Lower leg skin (tissue), 3 donors: ENCODE results near the gene ASTL.

Source experiments
- POLR2A ChIP-seq, 2 donors: fragments of 450-650 bp; IDR thresholded peaks; one replicate each; pipeline ENCODE4 v1.6.1; 2016 to 2017; ENCODE audit warnings: antibody characterized with exemption in 2 of 2, mild to moderate bottlenecking in 1 of 2, moderate library complexity in 1 of 2
- TF ChIP-seq, protein P1 (sequence below), 3 donors: fragments of 450-650 bp; IDR thresholded peaks; one replicate each; pipeline ENCODE4 v1.5.1; 2016; ENCODE audit warnings: antibody characterized with exemption in 3 of 3, mild to moderate bottlenecking in 3 of 3, moderate library complexity in 2 of 3

DNA sequence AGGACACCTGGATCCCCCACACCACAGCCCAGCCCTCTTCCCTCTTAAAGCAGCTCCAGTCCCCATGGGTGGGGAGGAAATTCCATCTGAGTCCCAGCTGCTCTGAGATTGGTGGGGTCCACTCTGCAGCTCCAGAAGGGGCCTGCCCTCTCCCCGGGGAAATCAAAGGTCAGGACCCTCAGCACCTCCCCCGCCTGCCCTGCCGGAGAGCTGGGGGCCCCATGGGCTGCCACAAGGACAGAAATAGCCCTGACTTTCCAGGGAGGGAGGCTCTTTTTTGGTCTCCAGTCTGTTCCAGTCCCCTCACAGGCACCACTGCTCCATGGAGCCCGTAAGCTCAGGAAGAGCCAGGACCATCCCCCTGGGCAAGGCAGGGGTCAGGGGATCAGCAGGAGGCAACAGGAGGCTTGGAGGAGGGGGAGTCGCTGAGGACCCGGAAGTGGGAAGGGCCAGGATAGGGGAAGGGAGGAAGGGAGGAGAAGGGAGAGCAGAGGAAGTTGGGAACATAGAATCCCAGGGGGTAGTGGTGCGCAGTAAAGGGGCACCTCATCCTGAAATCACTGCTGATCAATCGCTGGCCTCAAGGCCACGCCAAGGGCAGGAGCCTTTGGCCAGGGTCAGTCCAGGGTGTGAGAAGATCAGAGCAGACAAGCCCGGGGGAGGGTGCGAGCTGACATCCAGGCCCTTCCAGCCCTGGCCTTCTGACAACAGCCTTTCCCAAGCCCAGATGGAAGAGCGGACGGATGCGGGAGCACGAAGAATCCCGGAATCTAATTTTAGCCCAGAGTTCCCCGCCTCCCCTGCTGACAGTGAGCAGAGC lies 29.6 kb downstream of the ASTL start:
- TF ChIP-seq, protein P1, sequence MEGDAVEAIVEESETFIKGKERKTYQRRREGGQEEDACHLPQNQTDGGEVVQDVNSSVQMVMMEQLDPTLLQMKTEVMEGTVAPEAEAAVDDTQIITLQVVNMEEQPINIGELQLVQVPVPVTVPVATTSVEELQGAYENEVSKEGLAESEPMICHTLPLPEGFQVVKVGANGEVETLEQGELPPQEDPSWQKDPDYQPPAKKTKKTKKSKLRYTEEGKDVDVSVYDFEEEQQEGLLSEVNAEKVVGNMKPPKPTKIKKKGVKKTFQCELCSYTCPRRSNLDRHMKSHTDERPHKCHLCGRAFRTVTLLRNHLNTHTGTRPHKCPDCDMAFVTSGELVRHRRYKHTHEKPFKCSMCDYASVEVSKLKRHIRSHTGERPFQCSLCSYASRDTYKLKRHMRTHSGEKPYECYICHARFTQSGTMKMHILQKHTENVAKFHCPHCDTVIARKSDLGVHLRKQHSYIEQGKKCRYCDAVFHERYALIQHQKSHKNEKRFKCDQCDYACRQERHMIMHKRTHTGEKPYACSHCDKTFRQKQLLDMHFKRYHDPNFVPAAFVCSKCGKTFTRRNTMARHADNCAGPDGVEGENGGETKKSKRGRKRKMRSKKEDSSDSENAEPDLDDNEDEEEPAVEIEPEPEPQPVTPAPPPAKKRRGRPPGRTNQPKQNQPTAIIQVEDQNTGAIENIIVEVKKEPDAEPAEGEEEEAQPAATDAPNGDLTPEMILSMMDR (IDR thresholded peaks at IDR 0.05), result no peak
- TF ChIP-seq POLR2A (IDR thresholded peaks at IDR 0.05), result no peak
